ENCODE measurements around the gene GPRIN1.

Gene GPRIN1

GRCh38 chr5:176646707-176647029 is 36.7 kb upstream of the GPRIN1 start:
- Mint-ChIP-seq H3K27me3 (no peaks in the 10 kb centered on the region), H3K4me1 (peaks cover 45% of the 10 kb centered on the region), H3K27ac (peak overlapping the region; percentile 27), H3K36me3 (no peaks in the 10 kb centered on the region), H3K9me3 (no peaks in the 10 kb centered on the region), H3K4me3 (peak overlapping the region; percentile 74)

GRCh38 chr5:176646049-176646706 is 36.2 kb upstream of the GPRIN1 start:
- H3K27me3 Mint-ChIP-seq: no peaks in the 10 kb centered on the region
- H3K9me3 Mint-ChIP-seq: no peaks in the 10 kb centered on the region
- H3K4me3 Mint-ChIP-seq: peak overlapping the region; percentile 74
- H3K36me3 Mint-ChIP-seq: no peaks in the 10 kb centered on the region
- H3K4me1 Mint-ChIP-seq: peaks cover 40% of the 10 kb centered on the region
- H3K27ac Mint-ChIP-seq: peak overlapping the region; percentile 30

GRCh38 chr5:176644878-176645670 is 35.1 kb upstream of the GPRIN1 start:
- no peak overlapping the region for H3K4me3 Mint-ChIP-seq
- peaks cover 30% of the 10 kb centered on the region for H3K4me1 Mint-ChIP-seq
- no peaks in the 10 kb centered on the region for H3K36me3 Mint-ChIP-seq
- H3K9me3 Mint-ChIP-seq: no peaks in the 10 kb centered on the region
- no peak overlapping the region for H3K27ac Mint-ChIP-seq
- H3K27me3 Mint-ChIP-seq: no peaks in the 10 kb centered on the region

- peaks cover 25% of the 10 kb centered on the region for H3K4me1 Mint-ChIP-seq
- no peaks in the 10 kb centered on the region for H3K36me3 Mint-ChIP-seq
- no peak overlapping the region for H3K27ac Mint-ChIP-seq
- H3K27me3 Mint-ChIP-seq: no peaks in the 10 kb centered on the region
- H3K4me3 Mint-ChIP-seq: no peak overlapping the region
- H3K9me3 Mint-ChIP-seq: no peaks in the 10 kb centered on the region
Observed at GRCh38 chr5:176644294-176644693, 34.3 kb upstream of the GPRIN1 start.

GRCh38 chr5:176643491-176644219 is 33.7 kb upstream of the GPRIN1 start:
- H3K4me1 Mint-ChIP-seq: peaks cover 19% of the 10 kb centered on the region
- H3K9me3 Mint-ChIP-seq: no peaks in the 10 kb centered on the region
- no peaks in the 10 kb centered on the region for H3K27me3 Mint-ChIP-seq
- no peak overlapping the region for H3K4me3 Mint-ChIP-seq
- no peak overlapping the region for H3K27ac Mint-ChIP-seq
- H3K36me3 Mint-ChIP-seq: no peaks in the 10 kb centered on the region

- no peak overlapping the region for H3K4me3 Mint-ChIP-seq
- H3K36me3 Mint-ChIP-seq: no peaks in the 10 kb centered on the region
- no peaks in the 10 kb centered on the region for H3K27me3 Mint-ChIP-seq
- H3K27ac Mint-ChIP-seq: no peak overlapping the region
- peaks cover 12% of the 10 kb centered on the region for H3K4me1 Mint-ChIP-seq
- H3K9me3 Mint-ChIP-seq: no peaks in the 10 kb centered on the region
Observed at GRCh38 chr5:176642675-176643490, 32.9 kb upstream of the GPRIN1 start.

- Mint-ChIP-seq H3K27ac (no peak overlapping the region), H3K27me3 (no peaks in the 10 kb centered on the region), H3K4me3 (no peak overlapping the region), H3K9me3 (no peaks in the 10 kb centered on the region), H3K4me1 (no peaks in the 10 kb centered on the region), H3K36me3 (no peaks in the 10 kb centered on the region)
Observed at GRCh38 chr5:176640616-176641015, 30.7 kb upstream of the GPRIN1 start.

GRCh38 chr5:176639981-176640380 is 30.0 kb upstream of the GPRIN1 start:
- Mint-ChIP-seq H3K36me3 (no peaks in the 10 kb centered on the region), H3K4me1 (no peaks in the 10 kb centered on the region), H3K27ac (no peak overlapping the region), H3K9me3 (no peaks in the 10 kb centered on the region), H3K27me3 (peaks cover 4% of the 10 kb centered on the region), H3K4me3 (no peak overlapping the region)

GRCh38 chr5:176639208-176639607 is 29.3 kb upstream of the GPRIN1 start:
- Mint-ChIP-seq H3K9me3 (no peaks in the 10 kb centered on the region), H3K27ac (no peak overlapping the region), H3K4me1 (no peaks in the 10 kb centered on the region), H3K36me3 (no peaks in the 10 kb centered on the region), H3K27me3 (peaks cover 6% of the 10 kb centered on the region), H3K4me3 (no peak overlapping the region)

GRCh38 chr5:176638437-176638836 is 28.5 kb upstream of the GPRIN1 start:
- Mint-ChIP-seq H3K4me3 (no peak overlapping the region), H3K9me3 (no peaks in the 10 kb centered on the region), H3K36me3 (no peaks in the 10 kb centered on the region), H3K27ac (no peak overlapping the region), H3K4me1 (peaks cover 6% of the 10 kb centered on the region), H3K27me3 (peaks cover 13% of the 10 kb centered on the region)

- Mint-ChIP-seq H3K4me1 (peaks cover 6% of the 10 kb centered on the region), H3K4me3 (no peak overlapping the region), H3K27ac (no peak overlapping the region), H3K9me3 (no peaks in the 10 kb centered on the region), H3K36me3 (no peaks in the 10 kb centered on the region), H3K27me3 (peaks cover 15% of the 10 kb centered on the region)
Observed at GRCh38 chr5:176637556-176637955, 27.6 kb upstream of the GPRIN1 start.

GRCh38 chr5:176636426-176636825 is 26.5 kb upstream of the GPRIN1 start:
- H3K9me3 Mint-ChIP-seq: no peaks in the 10 kb centered on the region
- no peak overlapping the region for H3K4me3 Mint-ChIP-seq
- no peak overlapping the region for H3K27ac Mint-ChIP-seq
- peaks cover 6% of the 10 kb centered on the region for H3K4me1 Mint-ChIP-seq
- no peaks in the 10 kb centered on the region for H3K36me3 Mint-ChIP-seq
- peaks cover 22% of the 10 kb centered on the region for H3K27me3 Mint-ChIP-seq

GRCh38 chr5:176633598-176633997 is 23.6 kb upstream of the GPRIN1 start:
- Mint-ChIP-seq H3K27me3 (peaks cover 35% of the 10 kb centered on the region), H3K4me3 (no peak overlapping the region), H3K36me3 (no peaks in the 10 kb centered on the region), H3K9me3 (no peaks in the 10 kb centered on the region), H3K4me1 (peaks cover 11% of the 10 kb centered on the region), H3K27ac (no peak overlapping the region)

- Mint-ChIP-seq H3K4me1 (peaks cover 11% of the 10 kb centered on the region), H3K9me3 (no peaks in the 10 kb centered on the region), H3K27ac (no peak overlapping the region)
Observed at GRCh38 chr5:176632745-176633144, 22.8 kb upstream of the GPRIN1 start.

GRCh38 chr5:176631383-176632200 is 21.6 kb upstream of the GPRIN1 start:
- H3K27me3 Mint-ChIP-seq: peaks cover 46% of the 10 kb centered on the region
- peaks cover 11% of the 10 kb centered on the region for H3K4me1 Mint-ChIP-seq
- H3K27ac Mint-ChIP-seq: no peak overlapping the region
- no peaks in the 10 kb centered on the region for H3K36me3 Mint-ChIP-seq
- H3K4me3 Mint-ChIP-seq: no peak overlapping the region
- no peaks in the 10 kb centered on the region for H3K9me3 Mint-ChIP-seq

More at GRCh38 chr5:176632745-176633144, 22.8 kb upstream of the GPRIN1 start:
- Mint-ChIP-seq H3K36me3 (no peaks in the 10 kb centered on the region), H3K4me3 (no peak overlapping the region), H3K27me3 (peaks cover 42% of the 10 kb centered on the region)

Data from activated naive CD4-positive, alpha-beta T cell treated with anti-CD3 and anti-CD28 coated beads, Interleukin-2, amount 50 U/mL, for 24 hours (primary cell).